ENCODE data around the gene SLC4A3.

The SLC4A3 gene

DNA sequence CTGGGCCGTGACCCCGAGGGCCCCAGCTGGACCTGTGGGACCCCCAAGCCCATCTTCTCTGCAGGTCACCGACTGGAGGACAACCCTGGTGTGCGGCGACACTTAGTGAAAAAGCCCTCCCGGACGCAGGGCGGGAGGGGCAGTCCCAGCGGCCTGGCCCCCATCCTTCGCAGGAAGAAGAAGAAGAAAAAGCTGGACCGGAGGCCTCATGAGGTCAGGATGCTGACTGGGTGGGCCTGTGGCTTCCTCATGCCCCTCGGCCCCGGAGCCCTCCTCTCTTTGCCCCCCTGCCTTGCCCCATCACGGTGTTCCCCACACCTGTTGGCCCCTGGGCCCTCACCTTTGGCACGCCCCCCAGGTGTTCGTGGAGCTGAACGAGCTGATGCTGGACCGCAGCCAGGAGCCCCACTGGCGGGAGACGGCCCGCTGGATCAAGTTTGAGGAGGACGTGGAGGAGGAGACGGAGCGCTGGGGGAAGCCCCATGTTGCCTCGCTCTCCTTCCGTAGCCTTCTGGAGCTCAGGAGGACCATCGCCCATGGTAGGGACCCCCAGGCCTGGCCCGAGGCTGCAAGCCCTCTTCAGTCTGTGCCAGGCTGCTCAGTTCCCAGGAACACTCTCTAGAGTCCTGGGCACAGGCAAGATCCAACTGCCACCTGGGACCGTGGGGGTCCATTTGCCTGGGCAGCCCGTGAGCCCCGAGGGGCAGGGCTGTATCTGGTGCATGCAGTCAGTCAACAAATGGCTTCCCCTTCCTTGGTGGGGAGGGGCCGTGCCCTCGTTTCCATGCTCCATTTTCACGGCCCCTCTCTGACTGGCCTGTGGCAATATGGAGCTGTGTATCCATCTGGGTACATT lies 4.7 kb downstream of the SLC4A3 start:
- no peak for DNase-seq (ENCODE audit: low read depth in 2 of 2)

DNA sequence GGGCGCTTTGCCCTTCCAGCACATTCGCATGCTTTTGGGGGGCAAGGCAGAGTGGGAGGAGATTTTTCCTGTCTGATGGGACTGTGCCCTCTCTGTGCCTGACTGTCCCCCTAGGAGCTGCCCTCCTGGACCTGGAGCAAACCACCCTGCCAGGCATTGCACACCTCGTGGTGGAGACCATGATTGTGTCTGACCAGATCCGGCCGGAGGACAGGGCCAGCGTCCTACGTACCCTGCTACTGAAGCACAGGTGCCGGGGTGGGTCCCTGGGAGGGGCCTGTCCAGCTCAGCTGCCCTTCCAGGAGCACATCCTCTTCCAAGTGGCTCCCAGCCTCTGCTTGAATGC lies 5.3 kb downstream of the SLC4A3 start:
- no peak for DNase-seq (ENCODE audit: low read depth in 2 of 2)

DNA sequence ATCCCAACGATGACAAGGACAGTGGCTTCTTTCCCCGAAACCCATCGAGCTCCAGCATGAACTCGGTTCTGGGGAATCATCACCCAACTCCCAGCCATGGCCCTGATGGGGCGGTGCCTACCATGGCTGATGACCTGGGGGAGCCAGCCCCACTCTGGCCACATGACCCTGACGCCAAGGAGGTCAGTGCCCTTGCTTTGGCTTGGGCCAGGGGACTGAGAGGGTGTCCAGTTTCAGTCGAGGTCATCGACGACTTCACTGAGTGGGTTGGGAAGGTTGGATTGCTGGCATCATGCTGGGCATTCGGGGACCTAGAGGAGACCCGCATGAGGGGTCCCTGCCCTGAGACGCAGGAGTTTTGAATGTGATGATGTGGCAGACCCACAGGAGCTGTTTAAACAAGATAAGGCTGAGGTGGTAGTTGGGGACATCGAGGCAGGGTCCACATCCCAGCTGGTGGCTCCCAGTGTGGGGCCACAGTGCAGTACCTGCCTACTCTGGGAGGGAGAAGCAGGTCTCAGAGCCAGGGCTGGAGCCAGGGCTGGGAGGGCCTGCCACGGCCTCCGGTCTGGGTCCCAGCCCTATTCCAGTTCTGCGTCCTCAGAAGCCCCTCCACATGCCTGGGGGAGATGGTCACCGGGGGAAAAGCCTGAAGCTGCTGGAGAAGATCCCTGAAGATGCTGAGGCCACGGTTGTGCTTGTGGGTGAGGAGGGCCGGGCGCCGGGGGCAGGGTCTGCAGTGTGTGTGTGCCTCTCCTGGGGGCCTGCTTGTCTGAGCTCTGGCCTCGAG lies 6.0 kb downstream of the SLC4A3 start:
- no peak for DNase-seq (ENCODE audit: low read depth in 2 of 2)

DNA sequence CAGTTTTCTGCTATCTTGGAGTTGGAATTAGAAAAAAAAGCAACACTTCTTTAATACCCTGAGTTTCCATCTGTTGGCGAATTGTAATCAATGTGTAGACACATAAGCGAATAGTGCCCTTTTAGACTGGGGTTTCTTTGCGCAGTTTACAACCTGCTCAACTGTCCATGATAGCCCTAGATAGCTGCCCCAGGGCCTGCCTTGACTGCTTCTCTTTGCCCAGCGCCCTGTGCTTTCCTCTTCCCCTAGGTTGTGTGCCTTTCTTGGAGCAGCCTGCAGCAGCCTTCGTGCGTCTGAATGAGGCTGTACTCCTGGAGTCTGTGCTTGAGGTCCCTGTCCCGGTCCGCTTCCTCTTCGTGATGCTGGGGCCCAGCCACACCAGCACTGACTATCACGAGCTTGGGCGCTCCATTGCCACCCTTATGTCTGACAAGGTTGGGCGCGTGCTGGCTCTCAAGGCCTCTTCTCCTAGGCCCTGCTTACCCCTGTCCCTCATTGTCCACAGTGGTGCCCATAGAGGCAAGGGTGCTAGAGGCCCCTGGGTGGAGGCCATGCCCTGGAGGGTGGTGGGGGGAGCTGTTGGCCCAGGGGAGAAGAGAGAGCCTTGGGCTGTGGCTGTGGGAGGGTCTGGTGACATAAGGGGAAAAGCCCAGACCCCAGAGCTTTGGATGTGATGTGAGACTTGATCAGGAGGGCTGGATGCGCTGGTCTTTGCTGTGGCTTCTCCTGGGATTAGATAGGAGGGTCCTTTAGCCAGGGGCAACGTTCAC lies 6.9 kb downstream of the SLC4A3 start:
- DNase-seq (ENCODE audit: low read depth in 2 of 2): no peak

DNA sequence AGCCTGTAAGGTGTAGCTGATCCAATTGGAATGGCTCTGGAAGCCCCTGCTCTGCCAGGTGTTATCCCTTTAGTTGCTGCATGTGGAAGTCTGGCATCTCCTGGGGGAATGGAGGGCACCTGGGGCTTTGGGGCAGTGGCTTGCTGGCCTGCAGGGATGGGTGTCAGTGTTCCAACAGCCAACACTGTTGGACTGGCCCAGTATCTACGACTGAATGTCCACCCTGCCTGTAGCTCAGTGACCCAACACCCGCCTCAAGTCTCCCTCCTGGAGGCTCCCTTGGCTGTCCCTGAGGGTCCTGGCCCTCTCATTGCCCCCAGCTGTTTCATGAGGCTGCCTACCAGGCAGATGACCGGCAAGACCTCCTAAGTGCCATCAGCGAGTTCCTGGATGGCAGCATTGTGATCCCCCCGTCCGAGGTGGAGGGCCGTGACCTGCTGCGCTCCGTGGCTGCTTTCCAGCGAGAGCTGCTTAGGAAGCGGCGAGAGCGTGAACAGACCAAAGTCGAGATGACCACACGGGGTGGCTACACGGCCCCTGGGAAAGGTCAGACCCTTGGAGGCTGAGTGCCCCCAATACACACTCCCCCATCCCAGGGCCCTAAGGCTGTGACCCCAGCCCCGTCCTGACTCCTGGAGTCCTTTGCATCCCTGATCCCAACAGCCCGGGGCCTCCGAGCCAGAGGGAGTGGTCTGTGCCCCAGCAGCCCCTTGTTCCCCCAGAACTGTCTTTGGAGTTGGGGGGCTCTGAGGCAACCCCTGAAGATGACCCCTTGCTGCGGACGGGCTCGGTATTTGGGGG lies 7.7 kb downstream of the SLC4A3 start:
- no peak for DNase-seq (ENCODE audit: low read depth in 2 of 2)

DNA sequence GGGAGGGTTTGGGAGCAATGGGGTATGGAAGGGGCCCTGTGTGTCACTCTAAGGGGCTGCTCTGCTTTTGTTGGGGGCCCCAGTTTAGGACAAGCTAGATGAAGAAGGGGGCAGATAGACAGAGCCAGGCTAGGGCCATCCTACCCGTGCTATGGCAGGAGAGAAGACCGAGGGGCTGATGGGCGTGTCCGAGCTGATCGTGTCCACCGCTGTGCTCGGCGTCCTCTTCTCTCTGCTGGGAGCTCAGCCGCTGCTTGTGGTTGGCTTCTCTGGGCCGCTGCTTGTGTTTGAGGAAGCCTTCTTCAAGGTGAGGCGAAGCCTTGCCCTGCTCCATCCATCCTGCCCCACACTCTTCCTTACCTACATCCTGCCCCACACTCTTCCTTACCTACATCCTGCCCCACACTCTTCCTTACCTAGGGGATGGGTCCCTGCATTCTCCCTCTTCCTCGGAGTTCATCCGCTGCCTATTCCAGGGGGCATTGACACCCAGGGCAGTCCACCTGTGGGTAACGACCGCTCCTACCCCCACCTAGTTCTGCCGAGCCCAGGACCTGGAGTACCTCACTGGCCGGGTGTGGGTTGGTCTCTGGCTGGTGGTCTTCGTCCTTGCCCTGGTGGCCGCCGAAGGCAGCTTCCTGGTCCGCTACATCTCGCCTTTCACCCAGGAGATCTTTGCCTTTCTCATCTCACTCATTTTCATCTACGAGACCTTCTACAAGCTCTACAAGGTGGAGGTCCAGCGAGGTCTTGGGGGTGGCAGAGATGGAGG lies 8.9 kb downstream of the SLC4A3 start:
- no peak for DNase-seq (ENCODE audit: low read depth in 2 of 2)

DNA sequence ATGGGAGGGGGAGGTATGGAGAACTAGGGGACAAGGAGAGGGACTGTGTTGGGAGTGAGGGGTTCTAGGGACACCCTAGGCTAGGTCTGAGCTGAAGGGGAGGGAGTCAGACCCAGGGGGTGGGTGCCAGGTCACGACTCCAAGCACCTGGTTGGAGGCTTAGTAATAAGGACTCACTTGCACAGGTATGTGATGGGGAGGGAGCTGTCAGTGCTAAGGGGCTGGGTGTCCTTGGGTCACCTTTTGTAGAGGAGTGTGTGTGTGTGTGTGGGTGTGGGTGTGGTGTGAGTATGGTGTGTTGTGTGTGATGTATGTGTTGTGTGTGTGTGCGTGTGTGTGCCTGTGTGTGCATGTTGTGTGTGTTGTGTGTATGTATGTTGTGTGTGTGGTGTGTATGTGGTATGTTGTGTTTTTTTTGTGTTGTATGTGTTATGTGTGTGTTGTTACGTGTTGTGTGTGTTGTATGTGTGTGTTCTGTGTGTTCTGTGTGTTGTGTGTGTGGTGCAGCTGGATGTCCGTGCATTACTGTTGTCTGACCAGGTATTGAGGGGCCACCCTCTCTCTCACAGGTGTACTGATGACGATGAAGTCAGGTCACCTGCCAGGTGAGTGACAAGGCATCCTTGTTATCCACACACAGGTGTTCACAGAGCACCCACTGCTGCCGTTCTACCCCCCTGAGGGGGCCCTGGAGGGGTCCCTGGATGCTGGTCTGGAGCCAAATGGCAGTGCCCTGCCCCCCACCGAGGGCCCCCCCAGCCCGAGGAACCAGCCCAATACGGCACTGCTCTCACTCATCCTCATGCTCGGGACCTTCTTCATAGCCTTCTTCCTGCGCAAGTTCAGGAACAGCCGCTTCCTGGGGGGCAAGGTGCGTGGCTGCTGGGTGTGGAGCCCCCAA lies 9.8 kb downstream of the SLC4A3 start:
- no peak for DNase-seq (ENCODE audit: low read depth in 2 of 2)

DNA sequence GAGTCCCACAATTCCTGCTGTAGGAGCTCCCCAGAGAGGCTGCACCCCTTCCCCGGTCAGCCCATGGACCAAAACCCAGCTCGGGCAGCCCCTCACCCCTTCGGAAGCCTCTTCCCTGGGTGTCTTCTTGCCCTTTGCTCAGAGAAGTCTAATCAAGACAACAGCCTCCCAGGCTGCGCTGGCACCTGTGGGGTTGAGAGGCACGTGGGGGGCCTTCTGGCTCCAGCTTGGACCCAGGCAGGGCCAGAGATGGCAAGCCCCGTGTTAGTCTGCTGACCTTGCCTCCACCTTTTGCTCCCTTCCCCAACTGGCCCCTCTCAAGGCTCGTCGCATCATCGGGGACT lies 10.4 kb downstream of the SLC4A3 start:
- DNase-seq (ENCODE audit: low read depth in 2 of 2): no peak

DNA sequence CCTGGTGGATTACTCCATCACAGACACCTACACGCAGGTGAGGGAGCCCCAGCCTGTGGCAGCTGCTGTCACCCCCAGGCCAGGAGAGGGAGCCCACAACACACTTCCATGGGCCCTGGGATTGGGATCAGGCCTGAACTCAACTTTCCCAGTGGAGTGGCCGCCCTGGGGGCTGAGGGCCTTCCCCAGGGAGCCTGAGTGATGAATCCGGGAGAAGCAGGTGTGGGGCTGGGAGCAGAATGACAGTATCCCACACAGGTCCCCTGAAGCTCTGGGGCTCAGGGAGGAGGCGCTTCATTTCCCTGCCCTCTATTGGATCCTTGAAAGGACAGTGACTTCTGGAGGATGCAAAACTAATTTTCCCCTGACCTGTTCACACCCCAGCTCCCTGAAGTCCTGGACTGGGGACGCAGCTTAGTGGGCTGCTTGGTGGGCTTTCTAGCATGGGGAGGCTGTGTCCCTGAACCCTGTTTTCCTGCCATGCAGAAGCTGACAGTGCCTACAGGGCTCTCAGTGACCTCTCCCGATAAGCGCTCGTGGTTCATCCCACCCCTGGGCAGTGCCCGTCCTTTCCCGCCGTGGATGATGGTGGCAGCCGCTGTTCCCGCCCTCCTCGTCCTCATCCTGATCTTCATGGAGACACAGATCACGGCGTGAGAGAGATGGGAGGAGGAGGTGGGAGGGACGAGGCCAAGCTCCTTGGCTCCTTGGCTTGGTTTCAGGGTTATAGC lies 11.0 kb downstream of the SLC4A3 start:
- no peak for DNase-seq (ENCODE audit: low read depth in 2 of 2)

DNA sequence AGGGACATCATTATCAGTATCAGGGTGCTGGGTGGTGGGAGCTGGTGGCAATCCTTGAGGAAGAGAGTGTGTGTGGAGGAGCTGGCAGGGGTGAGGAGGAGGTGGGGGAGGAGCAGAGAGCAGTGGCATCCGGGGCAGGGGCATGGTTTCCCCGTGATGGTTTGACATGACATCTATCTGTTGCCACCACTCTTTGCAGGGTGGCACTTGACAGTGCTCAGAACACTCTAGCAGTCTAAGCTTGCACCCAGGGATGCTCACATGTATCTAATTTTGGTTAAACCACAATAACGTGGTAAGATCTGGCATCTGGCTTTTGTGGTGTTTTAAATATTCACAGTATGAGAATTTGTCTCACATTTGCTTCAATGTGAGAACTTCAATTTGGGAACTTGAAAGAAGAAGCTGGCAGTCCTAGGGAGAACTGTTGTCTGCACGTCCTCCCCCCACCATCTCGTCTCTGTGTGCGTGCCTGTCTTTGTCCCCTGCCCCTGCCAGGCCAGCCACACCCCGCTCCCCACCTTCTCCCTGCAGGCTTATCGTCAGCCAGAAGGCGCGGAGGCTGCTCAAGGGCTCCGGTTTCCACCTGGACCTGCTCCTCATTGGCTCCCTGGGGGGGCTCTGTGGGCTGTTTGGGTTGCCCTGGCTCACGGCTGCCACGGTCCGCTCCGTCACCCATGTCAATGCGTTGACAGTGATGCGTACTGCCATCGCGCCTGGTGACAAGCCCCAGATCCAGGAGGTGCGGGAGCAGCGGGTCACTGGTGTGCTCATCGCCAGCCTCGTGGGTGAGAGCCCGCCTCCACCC lies 11.7 kb downstream of the SLC4A3 start:
- no peak for DNase-seq (ENCODE audit: low read depth in 2 of 2)

DNA sequence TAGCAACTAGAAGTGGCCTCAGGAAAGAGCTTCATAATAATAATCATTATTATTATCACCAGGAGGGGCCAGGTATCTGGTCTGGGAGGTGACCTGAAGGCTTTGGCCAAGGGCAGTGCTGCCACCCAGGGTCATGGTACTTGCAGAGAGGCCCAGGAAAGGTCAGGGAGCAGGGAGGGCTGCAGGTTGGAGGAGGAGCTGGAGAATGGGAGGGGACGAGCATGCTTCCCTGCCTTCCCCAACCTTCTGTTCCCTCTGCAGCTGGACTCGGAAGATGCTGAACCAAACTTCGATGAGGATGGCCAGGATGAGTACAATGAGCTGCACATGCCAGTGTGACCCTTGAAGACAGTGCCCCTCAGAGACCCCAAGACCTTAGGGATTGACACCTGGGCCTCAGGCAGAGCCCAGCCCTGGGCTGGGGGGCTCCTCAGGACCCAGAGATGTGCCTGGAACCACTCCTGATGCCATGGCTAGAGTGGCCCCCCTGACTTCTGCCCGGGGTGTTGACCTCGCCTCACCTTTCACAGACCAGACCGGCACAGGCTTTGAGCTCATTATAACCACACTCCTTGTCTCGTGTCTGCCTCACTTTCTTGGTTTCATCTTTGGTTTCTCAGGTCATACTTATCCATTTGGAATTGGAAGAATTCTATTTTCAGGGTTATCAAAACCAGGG lies 14.1 kb downstream of the SLC4A3 start:
- DNase-seq (ENCODE audit: low read depth in 2 of 2): no peak

DNA sequence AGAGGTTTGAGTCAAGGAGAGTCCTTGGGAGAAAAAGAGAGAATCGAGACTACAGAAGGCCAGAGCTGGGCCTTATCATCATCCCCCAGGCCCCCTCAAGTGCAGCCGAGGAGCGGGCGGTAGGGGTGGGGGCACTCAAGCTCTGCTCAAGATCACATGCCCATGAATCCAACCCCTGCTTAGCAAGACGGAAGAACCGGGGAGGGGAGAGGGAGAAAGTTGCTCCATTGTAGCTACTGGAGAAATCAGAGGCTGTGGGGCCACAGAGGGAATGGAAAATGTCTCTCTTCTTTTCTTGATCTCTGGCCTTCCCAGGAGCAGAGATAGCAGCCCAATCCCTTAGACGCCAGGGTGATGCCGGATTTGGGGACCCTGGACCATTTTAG lies 14.6 kb downstream of the SLC4A3 start:
- no peak for DNase-seq (ENCODE audit: low read depth in 2 of 2)

DNA sequence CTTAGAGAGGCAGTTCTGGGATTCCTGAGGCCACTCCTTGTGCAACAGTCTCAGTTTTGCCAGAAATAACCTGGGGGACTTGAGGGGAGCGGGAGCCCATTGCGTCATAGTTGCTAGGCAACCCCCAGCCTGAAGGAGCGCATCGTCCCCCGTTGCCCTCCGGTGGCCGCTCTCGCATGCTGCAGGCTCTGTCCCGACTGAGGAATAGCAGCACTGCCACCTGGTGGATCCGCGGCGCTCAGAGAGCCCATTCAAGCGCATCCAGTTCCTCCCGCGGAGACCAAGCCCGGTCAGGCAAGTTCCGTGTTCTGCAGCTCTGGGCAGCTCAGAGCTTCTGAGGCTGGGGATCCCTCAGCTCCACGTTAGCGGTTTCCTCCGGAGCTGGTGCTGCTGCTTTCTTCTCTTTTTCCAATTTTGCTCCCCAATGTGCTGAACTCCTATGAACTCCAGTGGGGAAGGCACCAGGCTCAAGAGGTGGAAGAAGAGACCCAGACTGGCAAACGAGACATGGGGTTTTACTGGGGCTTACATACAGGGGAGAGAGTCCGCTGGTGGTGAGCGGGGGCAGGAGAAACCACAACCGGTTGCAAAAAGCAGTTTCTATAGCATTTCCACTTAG lies 15.1 kb downstream of the SLC4A3 start:
- peak; percentile 84 to 88 for DNase-seq (ENCODE audit: low read depth in 2 of 2)

DNA sequence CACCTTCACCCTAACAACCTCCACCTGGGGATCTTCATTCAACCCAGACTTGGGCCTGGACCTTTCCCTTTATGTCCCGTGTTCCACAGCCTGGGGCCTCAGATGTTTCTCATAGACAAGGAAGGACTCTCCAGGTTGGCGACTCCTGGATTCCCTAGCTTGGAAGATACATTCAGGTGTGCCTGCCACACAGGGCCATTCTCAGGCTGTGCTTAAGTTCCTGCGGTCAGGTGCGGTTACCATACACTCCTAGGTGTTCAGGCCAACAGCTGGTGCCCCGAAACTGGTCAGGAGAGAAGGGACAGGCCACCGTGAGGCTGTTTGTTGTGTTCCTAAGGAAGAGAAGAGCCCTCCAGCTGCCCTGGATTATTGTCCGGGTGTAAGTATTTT lies 15.6 kb downstream of the SLC4A3 start:
- no peak for DNase-seq (ENCODE audit: low read depth in 2 of 2)

DNA sequence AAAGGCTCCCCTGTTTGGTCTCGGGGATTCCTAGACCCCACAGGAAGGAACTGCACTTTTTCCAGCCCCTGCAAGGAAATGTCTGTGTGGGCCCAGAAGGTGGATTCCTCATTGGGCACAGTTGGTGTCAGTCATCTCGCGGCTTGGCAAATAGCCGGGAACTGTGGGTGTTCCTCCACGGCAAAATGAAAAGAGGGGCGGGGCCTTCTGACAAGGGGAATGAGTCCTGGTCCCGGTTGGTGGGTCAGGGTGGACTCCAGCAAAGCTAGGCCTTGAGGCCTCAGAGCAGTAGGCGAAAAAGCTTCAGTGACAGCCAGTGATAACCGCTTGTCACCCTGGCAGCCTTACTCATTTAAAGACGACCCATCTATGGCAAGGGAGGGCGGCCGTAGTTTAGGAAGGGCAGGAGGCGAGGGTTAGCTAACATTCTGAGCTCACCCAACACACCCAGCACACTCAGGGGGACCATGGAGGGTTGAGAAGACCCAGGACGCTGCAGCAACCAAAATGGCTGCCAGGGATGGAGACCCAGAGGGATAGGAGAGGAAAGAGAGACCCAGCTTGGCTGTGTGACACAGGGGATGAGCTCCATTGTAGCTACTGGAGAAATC lies 16.5 kb downstream of the SLC4A3 start:
- no peak for DNase-seq (ENCODE audit: low read depth in 2 of 2)

DNA sequence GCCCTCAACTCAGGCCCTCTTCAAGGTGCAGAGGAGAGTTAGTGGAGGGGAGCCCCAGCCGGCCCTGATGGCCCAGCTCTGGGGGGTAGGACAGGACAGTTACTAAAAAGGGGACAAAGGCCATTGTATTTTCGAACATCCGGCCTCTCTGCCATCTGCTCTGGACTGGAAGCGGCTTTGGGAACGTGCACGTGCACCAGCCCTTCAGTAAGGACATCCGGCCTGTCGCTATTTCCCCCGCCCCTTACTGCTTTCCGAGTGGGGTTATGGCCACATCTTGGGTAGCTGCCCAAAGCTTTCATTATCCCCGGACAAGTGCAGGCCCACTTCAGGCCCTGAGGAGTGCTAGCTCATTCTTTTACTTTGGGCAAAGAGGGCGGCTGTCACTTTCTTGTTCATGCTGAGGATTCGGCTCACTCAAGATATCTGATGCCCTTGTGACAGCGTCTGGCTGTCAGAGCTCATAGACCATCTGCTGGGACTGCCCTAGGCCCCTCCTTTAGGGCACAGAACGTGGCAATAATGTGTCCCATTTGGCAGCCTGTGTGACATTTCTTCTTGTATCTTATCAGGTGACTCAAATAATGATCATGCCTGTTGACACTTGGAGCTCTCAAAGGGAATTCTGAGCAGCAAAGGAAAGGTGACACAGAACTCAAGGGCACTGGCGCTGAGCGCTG lies 17.5 kb downstream of the SLC4A3 start:
- DNase-seq (ENCODE audit: low read depth in 2 of 2): no peak
